Renal cortical epithelial cell (primary cell): ENCODE measurements around the gene HBZ. TPM values are rescaled to one million over a fixed set of nuclear protein-coding genes. Genes with fewer than 3 reads are reported as not detected.
"Not testable (repeated sequence)": the region's sequence is repeated elsewhere in the genome, so short reads cannot be mapped to it uniquely, and the experiment has no call there.

Experiments used
- DNase-seq: peaks from one replicate; pipeline ENCODE4 v3.0.0-alpha.2; 2011; ENCODE audit warnings: low read depth
- total RNA-seq: library from RNA; depleted of rRNA; stranded (reverse); fragments of >200 nt; gene quantifications from 2 replicates; pipeline ENCODE4 v1.2.3, GENCODE V29; 2014

The HBZ gene
- total RNA-seq, 1 donor from 2014 or later, result not detected

- no peak for DNase-seq
Measured at GRCh38 chr16:179211-180092, 27.0 kb downstream of the HBZ start.

DNA sequence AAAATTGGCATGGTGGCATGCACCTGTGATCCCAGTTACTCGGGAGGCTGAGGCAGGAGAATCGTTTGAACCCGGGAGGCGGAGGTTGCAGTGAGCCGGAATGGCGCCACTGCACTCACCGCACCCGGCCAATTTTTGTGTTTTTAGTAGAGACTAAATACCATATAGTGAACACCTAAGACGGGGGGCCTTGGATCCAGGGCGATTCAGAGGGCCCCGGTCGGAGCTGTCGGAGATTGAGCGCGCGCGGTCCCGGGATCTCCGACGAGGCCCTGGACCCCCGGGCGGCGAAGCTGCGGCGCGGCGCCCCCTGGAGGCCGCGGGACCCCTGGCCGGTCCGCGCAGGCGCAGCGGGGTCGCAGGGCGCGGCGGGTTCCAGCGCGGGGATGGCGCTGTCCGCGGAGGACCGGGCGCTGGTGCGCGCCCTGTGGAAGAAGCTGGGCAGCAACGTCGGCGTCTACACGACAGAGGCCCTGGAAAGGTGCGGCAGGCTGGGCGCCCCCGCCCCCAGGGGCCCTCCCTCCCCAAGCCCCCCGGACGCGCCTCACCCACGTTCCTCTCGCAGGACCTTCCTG lies 27.7 kb downstream of the HBZ start, which contains the start of gene HBQ1:
TSS of gene HBQ1 (plus strand) at position 359 of the 575 bp plus-strand sequence. CDS start at position 387, 28 bp downstream.
- no peak for DNase-seq

DNA sequence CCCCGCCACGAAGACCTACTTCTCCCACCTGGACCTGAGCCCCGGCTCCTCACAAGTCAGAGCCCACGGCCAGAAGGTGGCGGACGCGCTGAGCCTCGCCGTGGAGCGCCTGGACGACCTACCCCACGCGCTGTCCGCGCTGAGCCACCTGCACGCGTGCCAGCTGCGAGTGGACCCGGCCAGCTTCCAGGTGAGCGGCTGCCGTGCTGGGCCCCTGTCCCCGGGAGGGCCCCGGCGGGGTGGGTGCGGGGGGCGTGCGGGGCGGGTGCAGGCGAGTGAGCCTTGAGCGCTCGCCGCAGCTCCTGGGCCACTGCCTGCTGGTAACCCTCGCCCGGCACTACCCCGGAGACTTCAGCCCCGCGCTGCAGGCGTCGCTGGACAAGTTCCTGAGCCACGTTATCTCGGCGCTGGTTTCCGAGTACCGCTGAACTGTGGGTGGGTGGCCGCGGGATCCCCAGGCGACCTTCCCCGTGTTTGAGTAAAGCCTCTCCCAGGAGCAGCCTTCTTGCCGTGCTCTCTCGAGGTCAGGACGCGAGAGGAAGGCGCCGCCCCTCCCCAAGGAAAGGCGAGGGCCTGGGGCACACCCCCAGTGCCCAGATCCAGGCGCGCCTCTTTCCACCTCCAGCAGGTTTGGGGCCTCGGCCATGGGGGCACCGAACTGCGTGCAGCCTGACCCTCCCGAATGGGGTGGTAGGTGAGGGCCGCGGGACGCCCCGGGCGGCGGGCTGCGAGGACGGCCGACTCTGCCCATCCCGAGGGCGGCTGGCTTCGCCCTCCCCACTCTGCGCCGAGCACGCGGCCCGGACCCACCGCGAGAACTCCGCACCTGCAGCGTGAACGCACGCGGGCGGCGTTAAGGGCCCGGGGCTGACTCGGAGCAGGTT lies 28.5 kb downstream of the HBZ start:
- no peak for DNase-seq

DNA sequence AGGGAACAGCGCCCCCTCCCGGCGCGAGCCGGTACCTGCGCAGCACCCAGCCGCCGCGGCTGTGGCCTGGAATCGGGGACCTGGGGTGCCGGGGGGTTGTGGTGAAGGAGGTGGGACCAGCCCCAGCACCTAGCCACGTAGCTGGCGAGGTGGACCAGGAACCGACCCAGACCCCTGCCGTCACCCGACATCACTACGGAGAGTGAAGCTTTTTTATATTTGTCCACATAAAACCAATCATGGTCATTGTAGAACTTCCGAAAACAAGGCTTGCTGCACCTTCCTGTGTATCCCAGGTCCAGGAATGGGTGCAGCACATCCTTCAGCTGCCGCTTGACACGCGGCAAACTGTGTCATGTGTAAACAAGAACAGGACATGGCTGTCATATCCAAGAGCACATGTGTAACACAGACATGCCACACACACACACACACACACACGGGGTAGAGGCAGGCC lies 29.1 kb downstream of the HBZ start:
- no peak for DNase-seq

DNA sequence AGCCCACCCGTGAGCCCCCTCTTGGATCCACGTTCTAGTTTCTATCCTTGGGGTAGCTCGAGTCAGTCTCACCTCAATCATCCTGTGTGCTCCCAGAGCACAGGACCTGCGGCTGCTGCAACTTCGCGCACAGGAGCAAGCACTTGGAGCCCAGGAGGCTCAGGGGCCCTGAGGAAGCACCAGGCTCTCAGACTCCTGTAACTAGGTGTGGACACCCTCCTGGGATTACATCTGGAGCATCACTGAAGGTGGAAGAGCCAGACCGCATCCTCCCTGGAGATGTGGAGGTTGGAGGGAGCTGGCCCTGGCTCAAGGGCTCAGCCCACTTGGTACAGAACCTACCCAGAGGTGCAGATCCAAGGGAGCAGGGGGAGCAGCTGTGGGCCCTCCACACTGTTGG lies 30.6 kb downstream of the HBZ start:
- no peak for DNase-seq

DNA sequence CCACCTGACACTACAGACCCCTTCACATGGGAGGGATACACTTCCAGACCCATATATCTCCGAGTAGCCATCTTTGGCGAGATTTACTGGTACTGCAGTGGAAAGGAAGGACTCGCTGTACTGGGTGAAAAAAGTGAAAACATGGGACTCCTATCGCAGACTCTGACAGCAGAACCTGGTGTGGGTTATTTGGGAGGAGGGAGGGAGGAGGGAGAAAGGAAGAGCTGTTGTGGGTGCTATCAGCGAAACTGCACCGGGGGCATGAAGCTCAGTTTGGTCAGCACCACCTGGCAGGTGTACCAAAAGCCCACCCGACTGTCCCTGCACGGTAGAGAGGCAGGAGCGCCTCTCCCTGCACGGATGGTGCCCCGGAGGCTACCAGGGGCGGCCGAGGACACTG lies 32.8 kb downstream of the HBZ start:
- DNase-seq, result no peak

DNA sequence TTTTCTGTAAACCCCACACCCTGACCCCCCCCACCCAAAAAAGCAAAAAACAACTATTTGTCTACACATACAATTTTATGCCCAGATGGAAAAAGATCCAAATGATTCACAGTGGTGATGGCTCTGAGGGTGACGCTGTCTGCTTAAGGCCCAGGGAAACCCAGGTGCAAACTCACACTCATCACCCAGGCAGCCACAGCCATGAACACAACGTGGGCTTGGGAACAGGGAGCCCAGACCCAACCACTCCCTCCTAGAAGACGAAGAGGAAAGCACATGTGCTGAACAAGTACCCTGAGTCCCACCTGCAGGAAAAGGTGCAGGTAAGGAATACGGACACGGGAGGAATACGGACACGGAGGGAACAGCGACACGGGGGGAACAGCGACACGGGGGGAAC lies 33.2 kb downstream of the HBZ start:
- no peak for DNase-seq

DNA sequence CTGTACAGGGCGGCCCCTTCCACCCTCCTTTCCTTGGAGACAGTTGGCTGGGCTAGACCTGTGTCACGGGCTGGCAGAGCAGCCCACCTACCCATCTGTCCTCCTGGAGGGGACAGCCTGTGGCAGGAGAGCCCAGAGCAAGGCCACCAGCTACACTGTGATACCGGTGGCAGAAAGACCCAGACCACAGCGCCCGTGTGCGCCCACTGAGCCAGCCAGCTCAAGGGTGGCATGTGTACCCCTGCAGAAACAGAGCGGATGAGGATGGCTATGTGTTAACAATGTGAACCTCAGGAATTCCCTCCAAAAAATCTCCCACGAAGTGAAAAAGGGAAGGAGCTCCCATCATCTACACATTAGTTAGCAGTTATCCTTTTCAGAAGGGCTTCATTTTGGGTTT lies 34.9 kb downstream of the HBZ start:
- no peak for DNase-seq

- no peak for DNase-seq
Measured at GRCh38 chr16:188674-189073, 36.2 kb downstream of the HBZ start.

DNA sequence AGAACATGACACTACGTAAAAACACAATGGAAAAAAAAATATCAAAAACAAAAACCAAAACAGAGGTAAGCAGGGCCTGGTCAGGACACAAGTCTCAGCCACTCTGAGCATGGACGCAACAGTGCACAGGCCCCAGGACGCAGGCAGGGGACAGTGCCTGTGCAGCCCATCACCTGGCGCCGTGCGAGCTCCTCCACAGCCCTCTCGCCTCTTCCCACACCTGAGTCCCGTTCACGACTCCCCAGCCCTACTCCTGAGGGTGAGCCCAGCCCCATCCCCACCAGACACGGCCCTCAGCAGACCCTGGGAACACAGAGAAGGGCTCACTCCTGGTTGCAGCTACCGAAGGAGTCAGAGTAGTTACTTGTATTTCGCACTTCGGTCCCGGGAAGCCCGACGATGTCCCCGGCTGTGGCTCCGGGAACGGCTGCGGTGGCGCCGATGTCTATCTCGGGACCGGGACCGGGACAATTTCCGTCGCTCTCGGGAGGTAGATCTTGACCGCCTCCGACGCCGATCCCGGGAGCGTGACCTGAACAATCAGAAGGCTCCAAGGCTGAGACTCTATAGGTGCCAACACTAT lies 37.3 kb downstream of the HBZ start:
- DNase-seq, result no peak

DNA sequence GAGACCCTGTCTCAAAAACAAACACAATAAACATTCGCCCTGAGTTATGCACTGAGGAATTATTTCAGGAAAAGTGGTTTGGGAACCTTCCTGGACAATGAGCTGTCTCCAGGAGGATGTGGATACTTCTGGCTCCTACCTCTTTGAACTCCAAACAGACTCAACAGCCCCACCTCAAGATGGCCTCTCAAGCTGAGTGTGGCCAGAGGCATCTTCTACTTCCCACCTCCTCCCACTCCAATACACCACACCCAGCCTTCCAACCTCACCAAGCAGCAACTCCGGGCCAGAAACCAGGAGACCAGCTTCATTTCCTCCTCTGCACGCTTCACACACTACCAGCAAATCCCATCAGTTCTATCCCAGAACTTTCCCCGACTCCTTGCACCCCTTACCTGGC lies 39.4 kb downstream of the HBZ start:
- DNase-seq, result no peak

DNA sequence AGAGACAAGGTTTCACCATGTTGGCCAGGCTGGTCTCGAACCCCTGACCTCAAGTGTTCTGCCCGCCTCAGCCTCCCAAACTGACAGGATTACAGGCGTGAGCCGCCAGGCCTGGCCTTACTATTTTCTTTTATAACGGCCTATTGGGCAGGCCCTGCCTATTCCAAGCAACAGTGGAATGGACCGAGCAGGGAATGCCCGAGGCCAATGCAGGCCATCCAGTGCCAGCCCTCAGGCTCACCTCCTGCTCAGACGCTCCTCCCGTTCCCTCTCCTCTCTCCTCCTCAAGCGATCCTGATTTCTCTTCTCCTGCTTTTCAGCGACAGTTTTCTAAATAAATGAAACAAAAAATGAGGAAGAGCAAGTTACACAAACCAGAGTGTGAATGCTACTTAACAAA lies 40.2 kb downstream of the HBZ start:
- no peak for DNase-seq

DNA sequence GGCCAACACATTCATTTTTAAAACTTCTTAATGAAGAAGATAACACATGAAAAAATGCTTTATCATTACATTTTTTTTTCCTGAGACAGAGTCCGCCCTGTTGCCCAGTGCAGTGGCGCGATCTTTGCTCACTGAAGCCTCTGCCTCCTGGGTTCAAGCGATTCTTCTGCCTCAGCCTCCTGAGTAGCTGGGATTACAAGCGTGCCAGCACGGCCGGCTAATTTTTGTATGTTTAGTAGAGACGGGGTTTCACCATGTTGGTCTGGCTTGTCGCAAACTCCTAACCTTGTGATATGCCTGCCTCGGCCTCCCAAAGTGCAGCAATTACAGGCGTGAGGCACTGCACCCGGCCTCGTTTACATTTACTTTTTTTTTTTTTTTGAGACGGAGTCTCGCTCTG lies 41.0 kb downstream of the HBZ start:
- DNase-seq, result no peak

- DNase-seq, result no peak
Measured at GRCh38 chr16:194516-194915, 42.1 kb downstream of the HBZ start.

DNA sequence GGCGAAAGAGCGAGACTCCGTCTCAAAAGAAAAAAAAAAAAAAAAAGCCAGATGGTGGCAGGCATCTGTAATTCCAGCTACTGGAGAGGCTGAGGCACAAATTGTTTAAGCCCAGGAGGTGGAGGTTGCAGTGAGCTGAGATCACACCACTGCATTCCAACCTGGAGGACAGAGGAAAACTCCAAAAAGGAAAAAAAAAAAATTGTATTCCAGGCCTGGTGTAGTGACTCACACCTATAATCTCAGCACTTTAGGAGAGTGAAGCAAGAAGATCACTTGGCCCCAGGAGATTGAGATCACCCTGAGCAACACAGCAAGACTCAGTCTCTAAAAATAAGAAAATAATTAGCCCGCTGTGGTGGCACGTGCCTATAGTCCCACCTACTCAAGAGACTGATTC lies 47.9 kb downstream of the HBZ start:
- DNase-seq, result peak; percentile 80

DNA sequence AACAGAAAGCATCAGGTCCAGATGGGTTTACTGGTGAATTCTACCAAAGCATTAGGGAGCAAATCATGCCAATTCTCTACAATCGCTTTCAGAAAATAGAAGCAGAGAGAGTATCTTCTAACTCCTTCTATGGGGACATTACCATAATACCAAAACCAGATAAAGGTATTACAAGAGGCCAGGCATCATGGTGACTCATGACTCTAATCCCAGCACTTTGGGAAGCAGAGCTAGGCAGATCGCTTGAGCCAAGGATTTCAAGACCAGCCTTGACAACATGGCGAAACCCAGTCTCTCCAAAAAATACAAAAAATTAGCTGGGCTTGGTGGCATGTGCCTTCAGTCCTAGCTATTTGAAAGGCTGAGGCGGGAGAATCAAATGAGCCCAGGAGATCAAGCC lies 50.8 kb downstream of the HBZ start:
- DNase-seq, result no peak

GRCh38 chr16:204046-204445 lies 51.6 kb downstream of the HBZ start:
- not testable (repeated sequence) for DNase-seq

Other genes starting within 250 kb of the HBZ start
- gene POLR3K, start 99.0 kb upstream of the HBZ start, total RNA-seq, result 4.1 and 4.5 TPM in 2 replicates
- 19.1 and 21.7 TPM in 2 replicates for gene SNRNP25, start 98.8 kb upstream of the HBZ start, total RNA-seq
- gene RHBDF1, start 80.0 kb upstream of the HBZ start, total RNA-seq, result 20.7 and 37.3 TPM in 2 replicates
- gene MPG, start 74.4 kb upstream of the HBZ start, total RNA-seq, result 49.3 and 233 TPM in 2 replicates
- gene NPRL3, start 14.0 kb upstream of the HBZ start, total RNA-seq, result 3.6 and 26.0 TPM in 2 replicates
- gene HBM, start 13.3 kb downstream of the HBZ start, total RNA-seq, result not detected in 2 replicates
- not detected in 2 replicates for gene HBA2, start 20.2 kb downstream of the HBZ start, total RNA-seq
- gene HBA1, start 24.0 kb downstream of the HBZ start, total RNA-seq, result not detected in 2 replicates
- gene HBQ1, start 27.8 kb downstream of the HBZ start, total RNA-seq, result 2.4 TPM in 1 of 2 replicates, not detected in the other
- gene LUC7L, start 76.8 kb downstream of the HBZ start, total RNA-seq, result 21.2 and 44.9 TPM in 2 replicates
- 76.4 and 204 TPM in 2 replicates for gene FAM234A, start 82.2 kb downstream of the HBZ start, total RNA-seq
- gene RGS11, start 123.3 kb downstream of the HBZ start, total RNA-seq, result 0.40 TPM in 1 of 2 replicates, not detected in the other
- gene ARHGDIG, start 127.9 kb downstream of the HBZ start, total RNA-seq, result not detected in 2 replicates
- gene PDIA2, start 130.5 kb downstream of the HBZ start, total RNA-seq, result not detected in 2 replicates
- gene AXIN1, start 200.1 kb downstream of the HBZ start, total RNA-seq, result 38.7 and 43.5 TPM in 2 replicates
- 59.4 and 95.9 TPM in 2 replicates for gene MRPL28, start 217.9 kb downstream of the HBZ start, total RNA-seq
- 87.2 and 92.8 TPM in 2 replicates for gene PGAP6, start 229.3 kb downstream of the HBZ start, total RNA-seq
- gene NME4, start 244.6 kb downstream of the HBZ start, total RNA-seq, result 27.6 and 50.0 TPM in 2 replicates
- gene DECR2, start 249.2 kb downstream of the HBZ start, total RNA-seq, result 13.0 and 17.5 TPM in 2 replicates